ENCODE measurements around the gene KRT7.

The KRT7 gene

GRCh38 chr12:52221912-52222457, 11.1 kb upstream of the KRT7 start:
- Histone ChIP-seq H3K36me3 (ENCODE audit: low read length) (no peaks in the 10 kb centered on the region), H3K4me2 (ENCODE audit: low read depth, low read length, poor library complexity, severe bottlenecking) (no peak overlapping the region), H3K9ac (ENCODE audit: low read length) (no peak overlapping the region), H3K9me2 (replicated peaks; ENCODE audit: insufficient read depth, low read length) (no peaks in the 10 kb centered on the region), H3K79me2 (ENCODE audit: insufficient read depth, low read length) (no peaks in the 10 kb centered on the region), H3K27me3 (ENCODE audit: low read length) (no peaks in the 10 kb centered on the region), H3K4me3 (ENCODE audit: insufficient read depth, low read length, poor library complexity, severe bottlenecking) (no peak overlapping the region), H3K27ac (ENCODE audit: low read depth, low read length) (no peak overlapping the region), H3K9me3 (ENCODE audit: insufficient read depth, low read length) (no peaks in the 10 kb centered on the region), H2AFZ (ENCODE audit: low read depth, low read length, severe bottlenecking) (no peak overlapping the region), H3F3A (ENCODE audit: insufficient read depth) (no peaks in the 10 kb centered on the region), H4K20me1 (ENCODE audit: low read depth, low read length) (no peaks in the 10 kb centered on the region)
- peak; percentile 37 for TF ChIP-seq CTCF (IDR thresholded peaks at IDR 0.05; ENCODE audit: insufficient read depth, low read length, poor library complexity, severe bottlenecking)
- no peak for TF ChIP-seq EZH2phosphoT487 (conservative IDR thresholded peaks at IDR 0.05; ENCODE audit: low read length)

- no peaks in the 10 kb centered on the region for H3K36me3 ChIP-seq (ENCODE audit: low read length)
- no peaks in the 10 kb centered on the region for H3F3A ChIP-seq (ENCODE audit: insufficient read depth)
- H3K9me3 ChIP-seq (ENCODE audit: insufficient read depth, low read length) = no peaks in the 10 kb centered on the region
- no peak overlapping the region for H3K4me3 ChIP-seq (ENCODE audit: insufficient read depth, low read length, poor library complexity, severe bottlenecking)
- no peak overlapping the region for H2AFZ ChIP-seq (ENCODE audit: low read depth, low read length, severe bottlenecking)
- no peaks in the 10 kb centered on the region for H3K9me2 ChIP-seq (replicated peaks; ENCODE audit: insufficient read depth, low read length)
- no peak overlapping the region for H3K27ac ChIP-seq (ENCODE audit: low read depth, low read length)
- no peak overlapping the region for H3K9ac ChIP-seq (ENCODE audit: low read length)
- H3K79me2 ChIP-seq (ENCODE audit: insufficient read depth, low read length) = no peaks in the 10 kb centered on the region
- no peak overlapping the region for H3K4me2 ChIP-seq (ENCODE audit: low read depth, low read length, poor library complexity, severe bottlenecking)
- no peaks in the 10 kb centered on the region for H4K20me1 ChIP-seq (ENCODE audit: low read depth, low read length)
- H3K27me3 ChIP-seq (ENCODE audit: low read length) = no peaks in the 10 kb centered on the region
- no peak for TF ChIP-seq EZH2phosphoT487 (conservative IDR thresholded peaks at IDR 0.05; ENCODE audit: low read length)
- TF ChIP-seq CTCF (IDR thresholded peaks at IDR 0.05; ENCODE audit: insufficient read depth, low read length, poor library complexity, severe bottlenecking) = no peak
These were observed 10.4 kb upstream of the KRT7 start for GRCh38 chr12:52222692-52223091.

GRCh38 chr12:52223406-52224039, 9.5 kb upstream of the KRT7 start:
- H3K36me3 ChIP-seq (ENCODE audit: low read length) = no peaks in the 10 kb centered on the region
- no peak overlapping the region for H3K27ac ChIP-seq (ENCODE audit: low read depth, low read length)
- no peak overlapping the region for H3K9ac ChIP-seq (ENCODE audit: low read length)
- no peak overlapping the region for H2AFZ ChIP-seq (ENCODE audit: low read depth, low read length, severe bottlenecking)
- H4K20me1 ChIP-seq (ENCODE audit: low read depth, low read length) = no peaks in the 10 kb centered on the region
- TF ChIP-seq EZH2phosphoT487 (conservative IDR thresholded peaks at IDR 0.05; ENCODE audit: low read length) = no peak
- no peaks in the 10 kb centered on the region for H3K9me2 ChIP-seq (replicated peaks; ENCODE audit: insufficient read depth, low read length)
- H3K4me2 ChIP-seq (ENCODE audit: low read depth, low read length, poor library complexity, severe bottlenecking) = no peak overlapping the region
- H3F3A ChIP-seq (ENCODE audit: insufficient read depth) = no peaks in the 10 kb centered on the region
- H3K9me3 ChIP-seq (ENCODE audit: insufficient read depth, low read length) = no peaks in the 10 kb centered on the region
- no peaks in the 10 kb centered on the region for H3K79me2 ChIP-seq (ENCODE audit: insufficient read depth, low read length)
- no peaks in the 10 kb centered on the region for H3K27me3 ChIP-seq (ENCODE audit: low read length)
- H3K4me3 ChIP-seq (ENCODE audit: insufficient read depth, low read length, poor library complexity, severe bottlenecking) = no peak overlapping the region

- TF ChIP-seq EZH2phosphoT487 (conservative IDR thresholded peaks at IDR 0.05; ENCODE audit: low read length) = no peak
- no peak for TF ChIP-seq CTCF (IDR thresholded peaks at IDR 0.05; ENCODE audit: insufficient read depth, low read length, poor library complexity, severe bottlenecking)
- no peaks in the 10 kb centered on the region for H3K36me3 ChIP-seq (ENCODE audit: low read length)
- H3K27ac ChIP-seq (ENCODE audit: low read depth, low read length) = no peak overlapping the region
- H3F3A ChIP-seq (ENCODE audit: insufficient read depth) = no peaks in the 10 kb centered on the region
- no peak overlapping the region for H3K4me2 ChIP-seq (ENCODE audit: low read depth, low read length, poor library complexity, severe bottlenecking)
- H4K20me1 ChIP-seq (ENCODE audit: low read depth, low read length) = no peaks in the 10 kb centered on the region
- no peaks in the 10 kb centered on the region for H3K9me2 ChIP-seq (replicated peaks; ENCODE audit: insufficient read depth, low read length)
- no peaks in the 10 kb centered on the region for H3K79me2 ChIP-seq (ENCODE audit: insufficient read depth, low read length)
- H3K4me3 ChIP-seq (ENCODE audit: insufficient read depth, low read length, poor library complexity, severe bottlenecking) = no peak overlapping the region
- no peaks in the 10 kb centered on the region for H3K9me3 ChIP-seq (ENCODE audit: insufficient read depth, low read length)
- H2AFZ ChIP-seq (ENCODE audit: low read depth, low read length, severe bottlenecking) = no peak overlapping the region
- no peak overlapping the region for H3K9ac ChIP-seq (ENCODE audit: low read length)
- no peaks in the 10 kb centered on the region for H3K27me3 ChIP-seq (ENCODE audit: low read length)
These were observed 8.9 kb upstream of the KRT7 start for GRCh38 chr12:52224151-52224550.
